Activated CD8-positive, alpha-beta T cell treated with anti-CD3 and anti-CD28 coated beads, Interleukin-2, amount 10 ng/mL, durations not matched to agents 7 days and 5 days (primary cell): Measurements from ENCODE around the gene TLE6. TPM values are rescaled to one million over a fixed set of nuclear protein-coding genes. Genes with fewer than 3 reads are reported as not detected.

Source experiments
- ATAC-seq: fragments of 150-1000 bp; cut with Tn5 transposase; one replicate; pipeline ENCODE4 v1.10.0; 2021; ENCODE audit warnings: moderate library complexity
- CTCF ChIA-PET: fragments of 350-600 bp; sonication (Branson Sonifier 250); formaldehyde crosslinking; loops from one replicate; lab custom pipeline; 2021; ENCODE audit warnings: antibody characterized with exemption; lab: Charles Lee
- POLR2A ChIA-PET: fragments of 350-600 bp; sonication (Branson Sonifier 250); formaldehyde crosslinking; loops from one replicate; lab custom pipeline; 2021; ENCODE audit warnings: antibody characterized with exemption; lab: Charles Lee
- DNase-seq: peaks from one replicate; pipeline ENCODE4 v3.0.0-alpha.2; 2020
- H3K27ac Mint-ChIP-seq: one replicate; pipeline ENCODE4 v1.8.0; 2021; ENCODE audit warnings: mild to moderate bottlenecking, mixed read lengths
- H3K27me3 Mint-ChIP-seq: one replicate; pipeline ENCODE4 v1.8.0; 2021; ENCODE audit warnings: low read depth, mixed read lengths
- H3K36me3 Mint-ChIP-seq: one replicate; pipeline ENCODE4 v1.8.0; 2021; ENCODE audit warnings: low read depth, mixed read lengths
- H3K4me1 Mint-ChIP-seq: one replicate; pipeline ENCODE4 v1.8.0; 2021; ENCODE audit warnings: low read depth, mixed read lengths
- H3K4me3 Mint-ChIP-seq: one replicate; pipeline ENCODE4 v1.8.0; 2021; ENCODE audit warnings: mild to moderate bottlenecking, mixed read lengths
- H3K9me3 Mint-ChIP-seq: one replicate; pipeline ENCODE4 v1.8.0; 2022; ENCODE audit warnings: mixed read lengths; ENCODE audit not compliant: insufficient read depth
- total RNA-seq, 2 experiments: library from RNA; stranded (reverse); gene quantifications; one replicate each; pipeline ENCODE4 v1.2.3, GENCODE V29; 2021

The TLE6 gene
- total RNA-seq, 2 experiments from 2014 or later = 2.0 to 2.7 TPM

DNA sequence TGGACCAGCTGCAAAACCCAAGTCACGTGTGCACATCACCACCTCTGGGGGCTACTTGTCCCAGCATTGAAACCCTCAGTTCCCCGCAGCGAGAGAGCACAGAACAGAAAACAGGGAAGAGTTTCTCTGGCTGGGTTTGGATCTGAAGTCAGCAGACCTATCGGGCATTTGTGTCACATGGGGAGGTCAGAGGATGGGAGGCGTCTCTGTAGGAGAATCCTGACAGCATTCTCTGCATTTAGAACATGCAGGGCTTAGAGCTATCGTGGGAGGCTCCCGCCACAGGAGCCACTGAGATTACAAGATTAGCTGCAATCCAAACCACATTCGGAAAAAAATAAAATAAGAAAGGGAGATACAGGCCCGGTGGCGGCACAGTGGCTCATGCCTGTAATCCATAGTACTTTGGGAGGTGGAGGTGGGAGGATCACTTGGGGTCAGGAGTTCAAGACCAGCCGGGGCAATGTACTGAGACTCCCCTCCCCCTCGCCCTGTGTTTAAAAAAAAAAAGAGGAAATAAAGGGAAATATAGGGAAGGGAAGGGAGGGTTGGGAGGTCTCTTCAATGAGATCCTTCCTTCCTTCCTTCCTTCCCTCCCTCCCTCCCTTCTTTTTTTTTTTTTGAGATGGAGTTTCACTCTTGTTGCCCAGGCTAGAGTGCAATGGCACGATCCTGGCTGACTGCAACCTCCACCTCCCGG is 2.9 kb upstream of the TLE6 start:
- Mint-ChIP-seq H3K36me3 (no peaks in the 10 kb centered on the region), H3K27ac (no peak overlapping the region), H3K9me3 (no peaks in the 10 kb centered on the region), H3K27me3 (peaks cover 5% of the 10 kb centered on the region), H3K4me3 (no peak overlapping the region), H3K4me1 (peaks cover 24% of the 10 kb centered on the region)
- ChIA-PET CTCF (interaction anchor here (1.3 kb wide), 1 partner anchor 12 kb away, joined by 6 read pairs; no protein-coding TSS in a partner anchor), POLR2A (no interaction called here)
- DNase-seq (no peak), ATAC-seq (no peak)

GRCh38 chr19:2976609-2977000 is 759 bp upstream of the TLE6 start:
- no peaks in the 10 kb centered on the region for H3K9me3 Mint-ChIP-seq
- ATAC-seq = no peak
- CTCF ChIA-PET = interaction anchor here (1.2 to 3.1 kb wide), 4 partner anchors 14 to 132 kb away, joined by 5 to 17 read pairs (median 14); no protein-coding TSS in a partner anchor

DNA sequence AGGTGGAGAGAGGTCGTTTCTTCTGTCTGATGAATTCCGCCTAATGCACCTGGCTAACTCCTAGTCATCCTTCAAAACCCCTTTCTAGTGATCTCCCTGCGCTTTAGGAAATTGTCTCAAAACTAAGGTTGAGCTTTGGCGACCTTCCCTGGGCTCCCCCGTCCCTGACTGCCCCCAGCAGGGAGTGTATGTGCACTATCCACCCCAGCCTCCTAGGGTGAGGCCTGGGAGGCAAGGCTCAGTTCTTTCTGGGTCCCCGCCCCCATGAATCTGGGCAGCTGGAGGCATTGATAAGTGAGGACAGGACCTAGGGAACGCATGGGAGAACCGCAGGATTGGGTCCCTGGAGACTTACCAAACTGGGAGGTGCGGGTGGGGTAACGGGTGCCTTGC is 378 bp downstream of the TLE6 start:
- Mint-ChIP-seq H3K36me3 (no peaks in the 10 kb centered on the region), H3K4me1 (peaks cover 21% of the 10 kb centered on the region), H3K27ac (peak overlapping the region; percentile 55), H3K9me3 (no peaks in the 10 kb centered on the region), H3K27me3 (peaks cover 12% of the 10 kb centered on the region), H3K4me3 (peak overlapping the region; percentile 94)
- ChIA-PET POLR2A (interaction anchor here (0.7 to 1.7 kb wide), 2 partner anchors 27 to 487 kb away, joined by 3 to 7 read pairs; no protein-coding TSS in a partner anchor), CTCF (interaction anchor here (1.2 to 3.1 kb wide), 4 partner anchors 15 to 131 kb away, joined by 5 to 17 read pairs (median 14); no protein-coding TSS in a partner anchor)
- ATAC-seq (peak; percentile 1), DNase-seq (no peak)

More at GRCh38 chr19:2976609-2977000, 759 bp upstream of the TLE6 start:
- peak overlapping the region; percentile 94 for H3K4me3 Mint-ChIP-seq
- no peaks in the 10 kb centered on the region for H3K36me3 Mint-ChIP-seq
- peaks cover 24% of the 10 kb centered on the region for H3K4me1 Mint-ChIP-seq
- no peak for DNase-seq
- peaks cover 5% of the 10 kb centered on the region for H3K27me3 Mint-ChIP-seq
- peak overlapping the region; percentile 93 for H3K27ac Mint-ChIP-seq
- POLR2A ChIA-PET = interaction anchor here (0.5 to 1.7 kb wide), 2 partner anchors 26 to 34 kb away, joined by 3 to 7 read pairs; no protein-coding TSS in a partner anchor

- ChIA-PET CTCF (interaction anchor here (2.5 to 3.1 kb wide), 3 partner anchors 16 to 126 kb away, joined by 13 to 17 read pairs (median 14); no protein-coding TSS in a partner anchor), POLR2A (interaction anchor here (0.7 to 1.7 kb wide), 2 partner anchors 28 to 487 kb away, joined by 3 to 7 read pairs; no protein-coding TSS in a partner anchor)
- H3K27ac Mint-ChIP-seq = no peak overlapping the region
- H3K36me3 Mint-ChIP-seq = no peaks in the 10 kb centered on the region
- H3K4me3 Mint-ChIP-seq = peak overlapping the region; percentile 94
- H3K4me1 Mint-ChIP-seq = peaks cover 21% of the 10 kb centered on the region
- DNase-seq (no peak), ATAC-seq (no peak)
- H3K9me3 Mint-ChIP-seq = no peaks in the 10 kb centered on the region
- H3K27me3 Mint-ChIP-seq = peaks cover 16% of the 10 kb centered on the region
Measured at GRCh38 chr19:2978166-2978767, 903 bp downstream of the TLE6 start.

GRCh38 chr19:2978772-2979171 is 1.4 kb downstream of the TLE6 start:
- Mint-ChIP-seq H3K4me1 (peaks cover 23% of the 10 kb centered on the region), H3K27ac (no peak overlapping the region), H3K4me3 (no peak overlapping the region), H3K27me3 (peaks cover 21% of the 10 kb centered on the region), H3K36me3 (no peaks in the 10 kb centered on the region), H3K9me3 (no peaks in the 10 kb centered on the region)
- ChIA-PET CTCF (no interaction called here), POLR2A (no interaction called here)
- ATAC-seq (no peak), DNase-seq (no peak)

- Mint-ChIP-seq H3K27me3 (peaks cover 22% of the 10 kb centered on the region), H3K9me3 (no peaks in the 10 kb centered on the region), H3K4me3 (no peak overlapping the region), H3K36me3 (no peaks in the 10 kb centered on the region), H3K27ac (no peak overlapping the region), H3K4me1 (peaks cover 10% of the 10 kb centered on the region)
- ChIA-PET CTCF (interaction anchor here (0.6 kb wide), 1 partner anchor 207 kb away, joined by 3 read pairs; no protein-coding TSS in a partner anchor), POLR2A (no interaction called here)
- DNase-seq (no peak), ATAC-seq (no peak)
Measured at GRCh38 chr19:2981898-2982297, 4.5 kb downstream of the TLE6 start.

DNA sequence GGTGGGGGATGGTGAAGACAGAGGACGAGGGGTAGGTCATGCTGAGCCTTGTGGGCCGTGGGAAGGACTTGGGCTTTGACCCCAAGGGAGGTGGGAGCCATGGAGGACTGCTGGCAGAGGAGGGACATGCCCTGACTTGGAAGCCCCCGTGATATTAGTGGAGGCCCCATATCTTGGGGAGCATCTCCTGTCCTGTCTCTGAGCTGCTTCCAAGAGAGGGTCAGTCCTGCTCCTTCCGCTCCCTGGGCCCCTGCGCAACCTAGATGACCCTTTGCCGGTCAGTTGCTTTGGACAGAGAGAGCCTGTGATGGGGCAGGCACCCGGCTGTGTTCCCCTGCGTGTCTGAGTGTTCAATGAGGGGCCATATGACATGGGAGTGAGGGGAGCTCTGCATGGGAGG is 5.2 kb downstream of the TLE6 start:
- POLR2A ChIA-PET = interaction anchor here (0.7 kb wide), 1 partner anchor 175 kb away, joined by 3 read pairs; no protein-coding TSS in a partner anchor
- no peak for DNase-seq
- no peak overlapping the region for H3K27ac Mint-ChIP-seq
- ATAC-seq = no peak
- H3K9me3 Mint-ChIP-seq = no peaks in the 10 kb centered on the region
- H3K4me3 Mint-ChIP-seq = no peak overlapping the region
- H3K36me3 Mint-ChIP-seq = no peaks in the 10 kb centered on the region
- peaks cover 22% of the 10 kb centered on the region for H3K27me3 Mint-ChIP-seq
- CTCF ChIA-PET = no interaction called here
- peaks cover 7% of the 10 kb centered on the region for H3K4me1 Mint-ChIP-seq

- H3K4me1 Mint-ChIP-seq = peaks cover 3% of the 10 kb centered on the region
Measured at GRCh38 chr19:2982983-2983350, 5.6 kb downstream of the TLE6 start.

GRCh38 chr19:2983351-2984214 is 6.2 kb downstream of the TLE6 start:
- Mint-ChIP-seq H3K9me3 (no peaks in the 10 kb centered on the region), H3K4me3 (no peak overlapping the region), H3K27me3 (peaks cover 22% of the 10 kb centered on the region), H3K36me3 (no peaks in the 10 kb centered on the region), H3K4me1 (peaks cover 3% of the 10 kb centered on the region), H3K27ac (no peak overlapping the region)
- POLR2A ChIA-PET = interaction anchor here (0.7 kb wide), 1 partner anchor 174 kb away, joined by 3 read pairs; no protein-coding TSS in a partner anchor
- no peak for DNase-seq
- CTCF ChIA-PET = no interaction called here
- no peak for ATAC-seq

More at GRCh38 chr19:2982983-2983350, 5.6 kb downstream of the TLE6 start:
- ATAC-seq (no peak), DNase-seq (no peak)
- no peaks in the 10 kb centered on the region for H3K9me3 Mint-ChIP-seq
- peaks cover 22% of the 10 kb centered on the region for H3K27me3 Mint-ChIP-seq
- no peak overlapping the region for H3K27ac Mint-ChIP-seq
- no peaks in the 10 kb centered on the region for H3K36me3 Mint-ChIP-seq
- ChIA-PET CTCF (no interaction called here), POLR2A (interaction anchor here (0.7 kb wide), 1 partner anchor 175 kb away, joined by 3 read pairs; no protein-coding TSS in a partner anchor)
- H3K4me3 Mint-ChIP-seq = no peak overlapping the region

DNA sequence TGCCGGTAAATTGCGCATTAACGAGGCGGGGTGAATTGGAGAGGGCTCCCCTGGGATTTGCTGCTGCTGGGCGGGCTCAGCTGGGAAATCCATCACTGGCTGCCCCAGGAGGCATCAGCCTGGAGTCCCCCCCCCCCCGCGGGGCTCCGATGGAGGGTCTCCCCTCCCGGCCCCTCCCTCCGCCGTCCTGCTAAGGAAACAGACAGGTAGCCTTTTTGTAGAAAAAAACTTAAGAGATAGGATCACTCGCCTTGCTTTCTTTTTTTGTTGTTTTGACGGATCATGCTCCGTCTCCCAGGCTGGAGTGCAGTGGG is 6.8 kb downstream of the TLE6 start:
- Mint-ChIP-seq H3K4me1 (peaks cover 3% of the 10 kb centered on the region), H3K27ac (no peak overlapping the region), H3K36me3 (no peaks in the 10 kb centered on the region), H3K4me3 (no peak overlapping the region), H3K27me3 (peaks cover 22% of the 10 kb centered on the region), H3K9me3 (no peaks in the 10 kb centered on the region)
- ChIA-PET CTCF (no interaction called here), POLR2A (no interaction called here)
- DNase-seq (no peak), ATAC-seq (no peak)

DNA sequence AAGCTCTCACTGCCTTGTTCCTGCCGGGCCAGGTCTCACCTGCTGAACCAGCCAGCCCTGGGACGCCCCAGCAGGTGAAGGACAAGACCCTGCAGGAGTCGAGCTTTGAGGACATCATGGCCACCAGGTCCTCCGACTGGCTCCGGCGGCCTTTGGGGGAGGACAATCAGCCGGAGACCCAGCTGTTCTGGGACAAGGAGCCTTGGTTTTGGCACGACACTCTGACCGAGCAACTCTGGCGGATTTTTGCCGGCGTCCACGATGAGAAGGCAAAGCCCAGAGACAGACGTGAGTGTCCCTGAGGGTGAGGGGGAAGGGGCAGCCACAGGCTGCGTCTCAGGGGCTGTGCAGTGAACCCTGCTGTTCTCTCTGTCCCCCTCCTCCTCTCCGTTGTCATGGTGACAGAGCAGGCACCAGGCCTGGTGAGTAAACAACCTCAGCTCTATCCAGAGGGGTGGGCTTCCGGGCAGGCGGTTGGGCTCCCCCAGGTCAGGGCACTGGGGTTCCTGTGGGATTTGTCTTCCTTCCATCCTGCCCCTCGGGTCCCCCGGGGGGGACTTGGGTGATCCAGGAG is 9.7 kb downstream of the TLE6 start:
- no peaks in the 10 kb centered on the region for H3K9me3 Mint-ChIP-seq
- H3K27me3 Mint-ChIP-seq = peaks cover 18% of the 10 kb centered on the region
- CTCF ChIA-PET = no interaction called here
- POLR2A ChIA-PET = no interaction called here
- H3K27ac Mint-ChIP-seq = no peak overlapping the region
- peaks cover 3% of the 10 kb centered on the region for H3K4me1 Mint-ChIP-seq
- H3K36me3 Mint-ChIP-seq = no peaks in the 10 kb centered on the region
- DNase-seq (no peak), ATAC-seq (no peak)
- H3K4me3 Mint-ChIP-seq = no peak overlapping the region
